Measurements from ENCODE around the gene FLYWCH2.

Gene FLYWCH2

GRCh38 chr16:2853531-2854073, 29.4 kb upstream of the FLYWCH2 start:
- in situ Hi-C loops (cut with MboI; ENCODE audit: low sequenced_read_pairs), result no loop called here

GRCh38 chr16:2854700-2855309, 28.2 kb upstream of the FLYWCH2 start:
- in situ Hi-C loops (cut with MboI; ENCODE audit: low sequenced_read_pairs), result no loop called here

GRCh38 chr16:2855536-2855935, 27.5 kb upstream of the FLYWCH2 start:
- in situ Hi-C loops (cut with MboI; ENCODE audit: low sequenced_read_pairs), result no loop called here

- in situ Hi-C loops (cut with MboI; ENCODE audit: low sequenced_read_pairs), result no loop called here
These were observed 26.8 kb upstream of the FLYWCH2 start for GRCh38 chr16:2856061-2856670.

- in situ Hi-C loops (cut with MboI; ENCODE audit: low sequenced_read_pairs), result no loop called here
These were observed 26.1 kb upstream of the FLYWCH2 start for GRCh38 chr16:2856686-2857450.

- in situ Hi-C loops (cut with MboI; ENCODE audit: low sequenced_read_pairs), result no loop called here
These were observed 25.4 kb upstream of the FLYWCH2 start, which contains the start of gene PRSS22 for GRCh38 chr16:2857451-2858244. Gene PRSS22 (minus strand): TSS chr16:2858170. CDS start chr16:2858104, 66 bp downstream.

GRCh38 chr16:2858245-2859025, 24.6 kb upstream of the FLYWCH2 start:
- in situ Hi-C loops (cut with MboI; ENCODE audit: low sequenced_read_pairs), result no loop called here

GRCh38 chr16:2859686-2860265, 23.2 kb upstream of the FLYWCH2 start:
- in situ Hi-C loops (cut with MboI; ENCODE audit: low sequenced_read_pairs), result no loop called here

- in situ Hi-C loops (cut with MboI; ENCODE audit: low sequenced_read_pairs), result no loop called here
These were observed 22.0 kb upstream of the FLYWCH2 start for GRCh38 chr16:2860826-2861567.

GRCh38 chr16:2865651-2866050, 17.4 kb upstream of the FLYWCH2 start:
- in situ Hi-C loops (cut with MboI; ENCODE audit: low sequenced_read_pairs), result no loop called here

- in situ Hi-C loops (cut with MboI; ENCODE audit: low sequenced_read_pairs), result no loop called here
These were observed 16.6 kb upstream of the FLYWCH2 start for GRCh38 chr16:2866431-2866830.

GRCh38 chr16:2867661-2867986, 15.4 kb upstream of the FLYWCH2 start:
- in situ Hi-C loops (cut with MboI; ENCODE audit: low sequenced_read_pairs), result no loop called here

GRCh38 chr16:2867987-2868789, 14.8 kb upstream of the FLYWCH2 start:
- in situ Hi-C loops (cut with MboI; ENCODE audit: low sequenced_read_pairs), result no loop called here

GRCh38 chr16:2871926-2872325, 11.1 kb upstream of the FLYWCH2 start:
- in situ Hi-C loops (cut with MboI; ENCODE audit: low sequenced_read_pairs), result no loop called here

- in situ Hi-C loops (cut with MboI; ENCODE audit: low sequenced_read_pairs), result no loop called here
These were observed 8.7 kb upstream of the FLYWCH2 start for GRCh38 chr16:2874032-2874911.

GRCh38 chr16:2874912-2875362, 8.1 kb upstream of the FLYWCH2 start:
- in situ Hi-C loops (cut with MboI; ENCODE audit: low sequenced_read_pairs), result no loop called here

- in situ Hi-C loops (cut with MboI; ENCODE audit: low sequenced_read_pairs), result no loop called here
These were observed 3.0 kb upstream of the FLYWCH2 start for GRCh38 chr16:2879854-2880508.

All from hTERT RPE-1 (cell line).